Measurements from ENCODE around the gene CDH13.

DNA sequence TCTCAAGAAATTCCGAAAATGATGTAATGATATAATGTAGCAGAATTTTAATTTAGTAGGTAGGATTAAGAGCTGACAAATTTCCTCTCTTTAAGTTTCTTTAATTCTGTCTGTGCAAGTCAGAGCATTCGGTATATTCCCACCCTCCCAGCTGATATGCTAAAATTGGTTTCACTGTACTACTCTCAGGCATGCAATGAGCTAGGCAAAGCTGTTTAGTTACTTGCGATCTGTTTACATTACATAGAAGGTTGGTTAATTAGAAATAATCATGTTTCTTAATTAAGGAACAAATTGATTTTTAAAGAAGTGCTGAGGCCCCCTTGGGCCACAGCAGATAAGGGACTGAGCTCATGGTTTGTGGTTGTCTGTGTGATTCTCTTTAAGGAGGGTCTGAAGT, 748.2 kb downstream of the CDH13 start:
- TF ChIP-seq POLR2A (IDR thresholded peaks at IDR 0.05) (no peak), CTCF (IDR thresholded peaks at IDR 0.05) (no peak)

Measured in body of pancreas (tissue), 4 donors.